NCI-H345 treated with DMSO at 0.1 percent for 48 hours (cell line): ENCODE data around the gene DPP10.
"Not testable (repeated sequence)": the region's sequence is repeated elsewhere in the genome, so short reads cannot be mapped to it uniquely, and the experiment has no call there.

ENCODE experiments used
- DNase-seq: peaks from one replicate; lab custom pipeline; 2025; ENCODE audit not compliant: unreplicated experiment; lab: John Stamatoyannopoulos, UW

Gene DPP10

GRCh38 chr2:114709936-114710850 is 267.8 kb downstream of the DPP10 start:
- no peak for DNase-seq

- DNase-seq, result no peak
These were observed 271.9 kb downstream of the DPP10 start for GRCh38 chr2:114714313-114714712.

GRCh38 chr2:114717049-114717448 is 274.6 kb downstream of the DPP10 start:
- no peak for DNase-seq

- no peak for DNase-seq
These were observed 282.0 kb downstream of the DPP10 start for GRCh38 chr2:114724454-114724853.

- no peak for DNase-seq
These were observed 284.6 kb downstream of the DPP10 start for GRCh38 chr2:114727012-114727411.

GRCh38 chr2:114728372-114728771 is 285.9 kb downstream of the DPP10 start:
- no peak for DNase-seq

- DNase-seq, result no peak
These were observed 286.6 kb downstream of the DPP10 start for GRCh38 chr2:114729026-114729425.

GRCh38 chr2:114735126-114735525 is 292.7 kb downstream of the DPP10 start:
- no peak for DNase-seq

GRCh38 chr2:114742245-114742644 is 299.8 kb downstream of the DPP10 start:
- DNase-seq, result no peak

- DNase-seq, result no peak
These were observed 303.3 kb downstream of the DPP10 start for GRCh38 chr2:114745700-114746099.

GRCh38 chr2:114748175-114748574 is 305.7 kb downstream of the DPP10 start:
- DNase-seq, result not testable (repeated sequence)

- no peak for DNase-seq
These were observed 310.0 kb downstream of the DPP10 start for GRCh38 chr2:114752425-114752824.

- DNase-seq, result no peak
These were observed 310.7 kb downstream of the DPP10 start for GRCh38 chr2:114753145-114753544.

- no peak for DNase-seq
These were observed 312.6 kb downstream of the DPP10 start for GRCh38 chr2:114754907-114755563.

- no peak for DNase-seq
These were observed 319.9 kb downstream of the DPP10 start for GRCh38 chr2:114762376-114762775.

- DNase-seq, result no peak
These were observed 320.5 kb downstream of the DPP10 start for GRCh38 chr2:114762986-114763385.

- DNase-seq, result no peak
These were observed 326.7 kb downstream of the DPP10 start for GRCh38 chr2:114769110-114769509.

GRCh38 chr2:114769991-114770390 is 327.6 kb downstream of the DPP10 start:
- no peak for DNase-seq

GRCh38 chr2:114784046-114784445 is 341.6 kb downstream of the DPP10 start:
- no peak for DNase-seq

- DNase-seq, result no peak
These were observed 342.6 kb downstream of the DPP10 start for GRCh38 chr2:114784890-114785583.

- DNase-seq, result no peak
These were observed 344.5 kb downstream of the DPP10 start for GRCh38 chr2:114786901-114787300.

- DNase-seq, result no peak
These were observed 345.0 kb downstream of the DPP10 start for GRCh38 chr2:114787486-114787885.
